Adrenal gland (tissue), 12 donors: ENCODE data around the gene PRXL2A. TPM values are rescaled to one million over a fixed set of nuclear protein-coding genes. Genes with fewer than 3 reads are reported as not detected.

ENCODE experiments used
- DNase-seq, 7 donors: peaks; one replicate each; pipeline ENCODE4 v3.0.0-alpha.2; 2019 to 2020
- H3K27ac ChIP-seq, 5 donors: fragments of 200-600 bp; sonication (generic) in 4 of 5; 1 replicate in 3 of 5; 2 replicates in 2 of 5; pipeline versions ENCODE4 v1.5.1 to v1.8.0; 2016 to 2020; ENCODE audit warnings: mild to moderate bottlenecking in 1 of 5
- H3K27me3 ChIP-seq: fragments of 200-600 bp; 2 replicates; pipeline ENCODE4 v1.8.0; 2021
- H3K36me3 ChIP-seq, 2 donors: fragments of 200-600 bp; replicated peaks in 1 of 2; 1 replicate in 1 of 2; 2 replicates in 1 of 2; pipeline versions ENCODE4 v1.5.1 to v1.8.0; 2018 to 2022
- H3K4me1 ChIP-seq, 2 donors: fragments of 200-600 bp; replicated peaks in 1 of 2; 1 replicate in 1 of 2; 2 replicates in 1 of 2; pipeline versions ENCODE4 v1.5.1 to v1.8.0; 2018 to 2021
- H3K4me3 ChIP-seq, 4 donors: fragments of 200-600 bp; sonication (generic) in 3 of 4; one replicate each; pipeline ENCODE4 v1.5.1; 2016 to 2018
- H3K9me3 ChIP-seq, 3 donors: fragments of 200-600 bp; sonication (generic) in 1 of 3; replicated peaks in 1 of 3; 1 replicate in 2 of 3; 2 replicates in 1 of 3; pipeline versions ENCODE4 v1.5.1 to v1.8.0; 2016 to 2021
- CTCF ChIP-seq, 6 experiments: fragments of 450-650 bp in 4 of 6; fragments of 200-600 bp in 2 of 6; sonication (generic) in 1 of 6; IDR thresholded peaks; 1 replicate in 5 of 6; 2 replicates in 1 of 6; pipeline versions ENCODE4 v1.5.1 to v1.8.0; 2016 to 2021; ENCODE audit warnings: antibody characterized with exemption in 6 of 6, mild to moderate bottlenecking in 2 of 6, moderate library complexity in 1 of 6
- POLR2A ChIP-seq, 2 donors: fragments of 450-650 bp; IDR thresholded peaks; one replicate each; pipeline ENCODE4 v1.6.1; 2017; ENCODE audit warnings: antibody characterized with exemption in 2 of 2, mild to moderate bottlenecking in 2 of 2, moderate library complexity in 1 of 2
- WGBS, 4 donors: extraction: QIAGEN DNeasy Blood & Tissue Kit in 2 of 4; methylation state at CpG; one replicate each; pipeline versions ENCODE4 v1.1.5 to v1.1.7; 2013 to 2017; 5-methylcytosine and 5-hydroxymethylcytosine counted together
- intact Hi-C, 2 donors: fragments of 100-400 bp; cut with DNase I; formaldehyde crosslinking; loops; one replicate each; pipeline versions ENCODE4 v1.14.1 to v1.15.0; 2022 to 2023
- polyA plus RNA-seq, 3 donors: library from polyadenylated mRNA; stranded (reverse); fragments of 200-250 nt in 2 of 3; fragments of 350-450 nt in 1 of 3; fragmentation: Illumina TruSeq in 1 of 3; extraction: RNeasy Lipid Tissue Mini Kit (QIAGEN cat#74804) in 1 of 3; gene quantifications; one replicate each; pipeline ENCODE4 v1.2.3, GENCODE V29; 2013 to 2014
- total RNA-seq, 9 donors: library from RNA; depleted of rRNA in 4 of 9; stranded (reverse); fragments of >200 nt in 4 of 9; fragments of 120-200 nt in 1 of 9; fragmentation: NEBNext Ultra II Directional in 1 of 9; extraction: Animal tissue kit (Norgen Biotek cat#: 25700) in 1 of 9; gene quantifications; one replicate each; pipeline versions ENCODE4 v1.1.0 to v1.2.4, GENCODE V29; 2013 to 2023
- donor health status: healthy with polysubstance abuse.
- donor health status: Bipolar disorder and iron deficiency.
- donor health status: DM: yes; HTN: yes; CAD: no.
- donor health status: DM: no; HTN: no; CAD: no.
- donor health status: DM: no; HTN: no; CAD: no.
- donor health status: DM: yes; HTN: yes; CAD: no.

Gene PRXL2A
- total and polyA plus RNA-seq, 12 donors, result 12.7 to 140 (median 29.9) TPM

DNA sequence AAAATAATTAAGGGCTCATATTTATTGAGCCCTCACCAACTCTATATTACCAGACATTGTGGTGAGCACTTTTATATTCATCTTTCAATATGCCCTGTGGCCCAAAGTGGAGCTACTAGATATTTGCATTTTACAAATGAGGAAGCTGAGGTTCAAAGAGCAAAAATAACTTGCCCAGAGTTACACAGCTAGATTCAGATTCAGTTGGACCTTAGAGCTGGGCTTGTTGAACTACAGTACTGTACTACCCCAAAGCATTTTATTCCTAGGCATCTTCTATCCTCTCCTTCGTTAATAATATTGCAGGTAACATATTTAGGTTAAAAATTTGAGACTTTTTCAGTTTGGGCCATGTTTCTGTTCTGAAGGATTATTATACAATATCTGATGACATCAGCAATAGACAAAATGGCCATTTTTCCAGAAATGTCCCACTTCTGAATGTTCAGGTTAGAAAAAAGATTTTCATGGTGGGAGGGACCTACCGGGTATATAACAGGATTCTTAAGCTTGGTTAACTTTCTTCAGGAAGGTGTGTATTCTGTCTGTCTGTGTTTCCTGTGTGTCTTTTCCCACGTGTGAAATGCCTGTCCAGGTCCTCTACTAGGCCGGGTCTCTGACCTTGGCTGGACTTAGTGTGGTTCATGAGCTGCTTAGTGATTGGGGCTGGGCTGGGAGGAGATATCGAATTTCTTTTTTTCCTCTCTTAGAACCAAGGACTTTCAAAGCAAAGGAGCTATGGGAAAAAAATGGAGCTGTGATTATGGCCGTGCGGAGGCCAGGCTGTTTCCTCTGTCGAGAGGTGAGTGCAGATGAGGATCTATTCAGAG is 13.6 kb downstream of the PRXL2A start:
- TF ChIP-seq POLR2A (IDR thresholded peaks at IDR 0.05) (no peak), CTCF (IDR thresholded peaks at IDR 0.05) (no peak)
- intact Hi-C loops, result no loop called here
- DNase-seq, result no peak
- no peaks in the 10 kb centered on the region for H3K27me3 ChIP-seq
- no peak overlapping the region for H3K4me3 ChIP-seq
- no peaks in the 10 kb centered on the region for H3K9me3 ChIP-seq
- H3K36me3 ChIP-seq, result peaks cover 0 to 4% of the 10 kb centered on the region in 2 donors
- H3K27ac ChIP-seq, result no peak overlapping the region
- peaks cover 0 to 3% of the 10 kb centered on the region in 2 donors for H3K4me1 ChIP-seq
- 68 to 77% (median 69%) methylated on average over 8 of the region's 8 CpGs for WGBS, 4 donors

DNA sequence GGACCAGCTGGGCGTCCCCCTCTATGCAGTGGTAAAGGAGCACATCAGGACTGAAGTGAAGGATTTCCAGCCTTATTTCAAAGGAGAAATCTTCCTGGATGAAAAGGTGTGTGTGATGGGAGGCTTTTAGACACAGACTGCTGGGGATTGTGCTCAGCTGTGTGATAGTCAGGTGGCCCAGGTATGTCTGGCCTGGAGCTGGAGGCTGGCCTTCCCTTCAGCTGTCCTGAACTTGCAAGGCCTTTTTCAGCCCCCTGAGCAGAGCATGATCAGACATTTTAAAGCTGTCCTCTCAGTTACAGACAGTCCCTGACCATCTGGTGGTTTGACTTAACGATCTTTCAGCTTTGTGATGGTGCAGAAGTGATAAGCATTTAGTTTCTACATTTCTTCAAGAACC is 17.6 kb downstream of the PRXL2A start:
- Histone ChIP-seq H3K27ac (no peak overlapping the region), H3K9me3 (no peaks in the 10 kb centered on the region), H3K36me3 (peaks cover 0 to 11% of the 10 kb centered on the region in 2 donors), H3K27me3 (no peaks in the 10 kb centered on the region), H3K4me3 (no peak overlapping the region), H3K4me1 (peaks cover 0 to 3% of the 10 kb centered on the region in 2 donors)
- no peak for TF ChIP-seq POLR2A (IDR thresholded peaks at IDR 0.05)
- no peak for TF ChIP-seq CTCF (IDR thresholded peaks at IDR 0.05)
- 88 to 98% (median 94%) methylated on average over 2 of the region's 2 CpGs for WGBS, 4 donors
- DNase-seq, result no peak
- intact Hi-C loops, result no loop called here

DNA sequence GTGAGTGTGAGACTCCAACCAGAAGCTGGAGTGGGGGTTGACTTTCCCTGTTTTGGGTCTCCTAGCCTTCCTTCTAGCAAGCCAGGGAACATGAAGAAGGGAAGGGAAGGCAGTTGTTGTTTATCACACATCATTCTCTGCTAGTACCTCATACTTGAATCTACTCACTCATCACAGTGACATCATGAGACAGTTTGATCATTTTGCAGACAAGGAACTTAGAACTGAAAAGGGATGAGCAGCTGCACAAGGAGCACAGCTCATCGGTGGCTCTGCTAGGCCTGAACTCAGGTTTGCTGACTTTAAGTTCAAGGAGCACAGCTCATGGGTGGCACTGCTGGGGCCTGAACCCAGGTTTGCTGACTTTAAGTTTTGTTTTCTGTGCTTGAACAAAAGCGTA is 19.2 kb downstream of the PRXL2A start:
- Histone ChIP-seq H3K27me3 (no peaks in the 10 kb centered on the region), H3K9me3 (no peaks in the 10 kb centered on the region), H3K4me1 (no peaks in the 10 kb centered on the region), H3K4me3 (no peak overlapping the region), H3K27ac (no peak overlapping the region), H3K36me3 (peaks cover 0 to 11% of the 10 kb centered on the region in 2 donors)
- intact Hi-C loops, result no loop called here
- no peak for DNase-seq
- WGBS, 4 donors, result 90 to 98% (median 96%) methylated on average over 2 of the region's 2 CpGs
- TF ChIP-seq POLR2A (IDR thresholded peaks at IDR 0.05) (no peak), CTCF (IDR thresholded peaks at IDR 0.05) (no peak)

DNA sequence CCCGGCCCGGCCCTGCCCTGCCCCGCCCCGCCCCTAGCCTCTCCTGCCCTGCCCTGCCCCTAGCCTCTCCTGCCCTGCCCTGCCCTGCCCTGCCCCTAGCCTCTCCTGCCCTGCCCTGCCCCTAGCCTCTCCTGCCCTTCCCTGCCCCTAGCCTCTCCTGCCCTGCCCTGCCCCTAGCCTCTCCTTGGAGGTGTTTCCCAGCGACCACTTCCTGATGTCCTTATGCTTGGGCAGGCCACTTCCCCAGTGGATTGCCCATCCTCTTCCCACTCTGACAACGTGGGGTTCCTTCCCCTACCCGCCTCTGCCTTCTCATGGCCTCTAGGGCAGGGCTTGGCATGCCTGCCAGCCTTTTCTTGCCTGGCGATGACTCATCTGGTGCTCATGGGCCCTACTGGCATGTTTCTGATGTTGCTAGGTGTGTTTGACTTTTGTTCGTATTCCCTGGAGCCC is 21.2 kb downstream of the PRXL2A start:
- no peak overlapping the region for H3K4me3 ChIP-seq
- no peak overlapping the region for H3K27ac ChIP-seq
- intact Hi-C loops, result no loop called here
- peaks cover 0 to 8% of the 10 kb centered on the region in 2 donors for H3K36me3 ChIP-seq
- H3K4me1 ChIP-seq, result no peaks in the 10 kb centered on the region
- 56 to 71% (median 60%) methylated on average over 8 to 9 of the region's 9 CpGs for whole genome bisulfite sequencing, 4 donors
- H3K9me3 ChIP-seq, result no peaks in the 10 kb centered on the region
- no peak for TF ChIP-seq POLR2A (IDR thresholded peaks at IDR 0.05)
- peak in 1 of 6 experiments; percentile 27 for TF ChIP-seq CTCF (IDR thresholded peaks at IDR 0.05)
- no peaks in the 10 kb centered on the region for H3K27me3 ChIP-seq
- DNase-seq, result peak in 6 of 7 donors; percentile 39 to 75 (median 68)
